Daoy (cell line): ENCODE data around the gene DNAH11. TPM values are rescaled to one million over a fixed set of nuclear protein-coding genes. Genes with fewer than 3 reads are reported as not detected.
"Not testable (repeated sequence)": the region's sequence is repeated elsewhere in the genome, so short reads cannot be mapped to it uniquely, and the experiment has no call there.

ENCODE experiments used
- DNase-seq: peaks from one replicate; pipeline ENCODE4 v3.0.0-alpha.2; 2015; ENCODE audit warnings: low read depth
- total RNA-seq: library from RNA; depleted of rRNA; stranded (reverse); fragments of >200 nt; shearing (Covaris generic); gene quantifications from 2 replicates; pipeline ENCODE4 v1.2.3, GENCODE V29; 2014

Gene DNAH11
- total RNA-seq, 1 experiment from 2014 or later = 24.4 TPM

DNA sequence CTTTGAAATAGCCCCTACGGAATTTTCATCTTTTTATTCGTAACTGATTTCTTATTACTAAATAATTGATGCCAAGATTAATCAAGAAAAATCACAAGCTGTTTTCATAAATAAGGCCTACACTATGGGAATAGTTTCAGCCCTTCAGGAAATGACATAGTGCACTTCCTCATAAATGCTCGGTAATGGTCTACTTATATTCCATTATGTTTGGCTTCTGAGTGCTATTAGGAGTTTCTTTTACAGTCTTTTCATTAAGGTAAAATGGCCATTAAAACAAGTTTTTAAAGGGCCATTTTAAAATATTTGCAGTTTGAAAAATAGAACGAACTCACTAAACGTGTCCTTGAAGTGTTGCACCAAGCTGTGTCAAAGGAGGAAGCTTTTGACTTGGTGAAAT, 174.5 kb downstream of the DNAH11 start:
- no peak for DNase-seq

DNA sequence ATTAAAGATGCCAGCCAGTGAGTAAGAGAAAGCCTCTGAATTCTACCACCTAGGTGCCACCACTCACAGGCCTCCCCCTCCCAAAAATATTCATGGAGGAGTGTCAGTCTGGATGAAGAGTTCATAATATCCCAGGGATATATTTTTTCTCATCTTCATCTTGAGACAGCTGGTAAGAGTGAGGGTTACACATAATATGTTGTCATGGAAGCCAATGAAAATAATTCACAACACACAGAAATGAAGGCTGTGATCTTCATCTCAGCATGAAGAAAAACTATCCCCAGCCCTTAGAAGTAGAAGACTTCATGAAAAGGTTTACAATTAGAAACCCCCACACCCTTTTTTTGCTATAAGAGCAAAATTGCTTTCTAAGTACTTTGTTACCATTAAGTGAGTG, 175.6 kb downstream of the DNAH11 start:
- no peak for DNase-seq

- DNase-seq = no peak
Measured at GRCh38 chr7:21719846-21720245, 177.0 kb downstream of the DNAH11 start.

- no peak for DNase-seq
Measured at GRCh38 chr7:21722371-21722770, 179.5 kb downstream of the DNAH11 start.

DNA sequence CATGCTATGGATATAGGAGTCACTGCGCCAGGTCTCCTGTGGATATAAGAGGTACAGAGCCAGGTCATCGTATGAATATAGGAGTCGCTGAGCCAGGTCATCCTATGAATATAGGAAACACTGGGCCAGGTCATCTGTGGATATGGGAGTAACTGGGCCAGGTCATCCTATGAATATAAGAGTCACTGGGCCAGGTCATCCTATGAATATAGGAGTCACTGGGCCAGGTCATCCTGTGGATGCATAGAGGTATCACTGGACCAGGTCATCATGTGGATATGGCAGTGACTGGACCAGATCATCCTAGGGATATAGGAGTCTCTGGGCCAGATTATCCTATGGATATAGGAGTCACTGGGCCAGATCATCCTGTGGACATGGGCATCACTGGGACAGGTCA, 181.7 kb downstream of the DNAH11 start:
- no peak for DNase-seq

GRCh38 chr7:21730399-21730798, 187.6 kb downstream of the DNAH11 start:
- DNase-seq = no peak

DNA sequence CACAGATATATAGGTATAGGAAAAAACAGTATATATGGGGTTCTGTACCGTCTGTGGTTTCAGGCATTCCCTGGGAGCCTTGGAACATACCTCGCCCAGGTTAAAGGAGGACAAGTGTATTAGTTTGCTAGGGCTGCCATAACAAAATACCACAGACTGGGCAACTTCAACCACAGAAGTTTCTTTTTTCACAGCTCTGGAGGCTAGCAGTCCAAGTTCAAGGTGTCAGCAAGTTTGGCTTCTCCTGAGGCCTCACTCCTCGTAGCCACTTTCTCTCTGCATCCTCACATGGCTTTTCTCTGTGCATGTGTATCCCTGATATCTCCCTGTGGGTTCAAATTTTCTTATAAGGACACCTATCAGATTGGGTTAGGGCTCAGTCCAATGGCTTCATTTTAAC, 189.1 kb downstream of the DNAH11 start:
- DNase-seq = no peak

- DNase-seq = not testable (repeated sequence)
Measured at GRCh38 chr7:21732956-21733355, 190.1 kb downstream of the DNAH11 start.

DNA sequence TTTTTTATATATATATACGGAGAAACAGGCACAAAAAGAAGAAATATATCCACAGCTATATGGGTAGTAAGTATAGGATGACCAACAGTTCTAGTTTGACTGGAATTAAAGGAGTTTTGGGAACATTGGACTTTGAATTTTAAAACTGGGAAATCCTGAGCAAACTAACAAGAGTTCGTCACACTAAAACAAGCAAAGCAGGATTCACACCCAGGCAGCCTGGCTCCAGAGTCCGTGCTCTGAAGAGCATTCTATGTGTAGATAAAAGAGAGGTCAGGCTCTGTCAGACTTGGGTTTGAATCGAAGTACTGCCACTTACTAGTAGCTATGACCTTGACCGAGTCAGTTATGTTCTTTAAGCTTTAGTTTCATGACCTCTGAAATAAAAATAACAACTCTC, 191.0 kb downstream of the DNAH11 start:
- no peak for DNase-seq

- DNase-seq = no peak
Measured at GRCh38 chr7:21743493-21743892, 200.7 kb downstream of the DNAH11 start.

DNA sequence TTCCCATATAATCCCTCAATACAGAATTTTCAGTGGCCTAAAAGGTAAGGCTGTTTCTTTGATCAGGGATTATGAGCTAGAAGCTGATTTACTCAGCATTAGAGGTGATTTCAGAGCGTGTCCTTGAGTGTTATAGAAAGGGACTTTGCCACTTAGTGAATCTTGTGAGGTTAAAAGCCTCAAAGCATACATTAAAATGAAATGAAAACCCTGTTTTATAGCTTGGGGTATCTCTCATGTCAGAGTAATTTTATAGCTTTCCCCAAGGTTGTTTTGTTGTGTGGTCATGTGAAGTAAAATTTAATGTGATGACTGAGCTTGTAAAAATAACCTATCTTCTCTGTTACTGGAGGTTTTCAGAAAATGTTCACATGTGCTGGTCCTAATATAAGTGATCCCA, 204.1 kb downstream of the DNAH11 start:
- no peak for DNase-seq

DNA sequence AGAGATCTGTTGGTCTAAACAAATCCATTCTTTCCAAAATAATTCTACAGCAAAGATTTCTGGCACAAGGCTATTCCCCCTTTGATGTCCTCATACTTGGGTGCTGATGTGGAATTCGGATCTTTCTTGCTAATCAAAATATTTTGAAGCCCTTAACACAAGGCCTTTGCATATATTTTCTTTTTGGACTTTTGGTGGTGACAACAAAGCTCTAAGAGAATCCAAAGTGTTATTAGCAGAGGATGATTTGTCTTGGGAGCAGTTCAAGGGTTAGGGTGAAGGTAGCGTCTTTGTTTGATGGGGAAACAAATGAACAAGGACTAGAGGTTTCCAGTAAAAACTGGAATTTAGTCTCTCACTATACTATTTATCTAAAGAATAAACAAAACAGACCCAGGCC, 205.0 kb downstream of the DNAH11 start:
- no peak for DNase-seq

- DNase-seq = no peak
Measured at GRCh38 chr7:21749378-21749777, 206.5 kb downstream of the DNAH11 start.

GRCh38 chr7:21753071-21753470, 210.2 kb downstream of the DNAH11 start:
- DNase-seq = no peak

DNA sequence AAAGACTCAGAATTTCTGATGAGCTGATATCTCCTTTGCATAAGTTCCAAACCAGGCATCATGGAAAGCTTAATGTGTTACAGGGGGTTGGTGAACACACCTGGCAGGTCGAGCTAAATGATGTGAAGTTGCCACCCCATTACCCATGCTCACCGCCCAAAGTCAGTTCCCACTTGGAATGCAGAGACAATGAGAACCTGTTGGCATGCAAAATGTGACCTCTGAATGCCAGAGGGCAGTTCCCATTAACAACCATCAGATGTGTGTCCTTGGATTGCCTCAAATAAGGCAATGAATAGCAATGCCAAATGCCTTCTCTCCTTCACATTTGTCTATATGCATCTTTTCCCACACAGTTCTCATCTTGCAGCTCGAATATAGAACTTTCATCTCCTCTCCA, 212.1 kb downstream of the DNAH11 start:
- no peak for DNase-seq

DNA sequence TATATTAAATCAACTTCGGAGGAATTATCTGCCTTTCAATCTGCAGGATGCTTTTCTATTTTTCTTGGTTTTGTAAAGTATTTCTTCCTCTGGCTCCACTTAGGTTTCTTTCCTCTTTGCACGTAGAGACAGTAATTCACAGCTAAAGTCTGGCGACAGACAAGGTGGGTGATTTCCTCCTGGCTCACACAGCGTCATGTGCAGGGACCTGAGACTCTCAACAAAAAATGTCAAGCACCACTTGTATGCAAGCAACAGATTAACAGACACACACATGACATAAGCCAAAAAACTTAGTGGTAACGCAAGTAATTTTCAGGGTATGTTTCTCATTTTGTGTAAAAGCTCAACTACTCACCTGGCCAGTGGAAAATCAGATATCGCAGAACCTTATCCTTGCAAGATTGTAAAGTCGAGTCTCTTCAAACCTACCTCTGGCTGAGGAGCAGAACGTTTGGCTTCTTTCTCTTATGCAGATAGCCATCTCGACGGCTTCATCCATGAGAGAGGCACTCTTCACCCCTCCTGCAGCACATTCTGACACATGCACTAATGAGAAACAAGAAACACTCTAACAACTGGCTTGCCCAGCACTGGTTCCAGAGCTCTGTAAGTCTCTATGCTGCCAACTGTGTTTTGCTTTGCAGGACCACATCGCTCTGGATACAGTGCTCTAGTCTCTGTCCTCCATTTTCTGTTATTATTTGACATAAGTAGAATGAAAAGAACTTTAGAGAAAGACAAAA, 214.9 kb downstream of the DNAH11 start:
- DNase-seq = no peak

DNA sequence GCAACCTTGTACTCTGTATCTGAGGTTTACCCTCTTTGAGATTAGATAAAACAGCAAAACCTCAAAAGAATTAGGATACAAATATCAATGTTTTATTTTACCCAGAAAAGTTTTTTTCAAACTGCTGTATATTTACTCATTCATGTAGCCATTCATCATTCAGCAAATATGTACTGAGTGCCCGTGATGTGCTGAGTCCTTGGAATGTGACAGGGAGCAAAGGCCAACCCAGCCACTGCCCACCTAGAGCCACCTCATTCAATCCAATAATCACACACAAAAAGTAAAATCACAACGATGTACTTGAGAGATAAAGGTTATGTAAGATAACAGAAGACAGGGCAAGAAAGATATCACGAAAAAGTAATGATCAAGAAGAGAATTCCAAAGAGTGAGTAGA, 215.4 kb downstream of the DNAH11 start:
- no peak for DNase-seq

- DNase-seq = no peak
Measured at GRCh38 chr7:21762469-21762868, 219.6 kb downstream of the DNAH11 start.

- DNase-seq = no peak
Measured at GRCh38 chr7:21763818-21764217, 221.0 kb downstream of the DNAH11 start.

- no peak for DNase-seq
Measured at GRCh38 chr7:21766218-21766617, 223.4 kb downstream of the DNAH11 start.

GRCh38 chr7:21767300-21767900, 224.6 kb downstream of the DNAH11 start:
- DNase-seq = peak; percentile 91

DNA sequence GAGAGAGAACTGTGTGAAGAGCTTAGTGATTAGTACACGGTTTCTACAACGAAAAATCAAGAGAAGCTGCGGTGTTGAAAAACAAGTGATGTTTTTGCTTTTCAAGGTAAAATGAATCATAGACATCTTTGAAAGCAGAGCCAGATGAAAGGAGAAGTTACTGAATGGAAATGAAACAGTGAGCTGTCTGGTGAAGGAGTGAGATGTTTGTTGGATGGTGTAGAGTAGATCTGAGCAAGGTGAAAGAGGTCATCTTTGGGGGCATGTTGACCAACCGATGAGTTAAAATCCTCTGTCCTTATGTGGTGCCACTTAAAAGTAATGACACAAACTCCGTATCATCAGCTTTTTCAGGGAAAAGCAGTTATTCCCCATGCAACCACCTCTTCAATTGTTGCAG, 225.4 kb downstream of the DNAH11 start:
- no peak for DNase-seq

DNA sequence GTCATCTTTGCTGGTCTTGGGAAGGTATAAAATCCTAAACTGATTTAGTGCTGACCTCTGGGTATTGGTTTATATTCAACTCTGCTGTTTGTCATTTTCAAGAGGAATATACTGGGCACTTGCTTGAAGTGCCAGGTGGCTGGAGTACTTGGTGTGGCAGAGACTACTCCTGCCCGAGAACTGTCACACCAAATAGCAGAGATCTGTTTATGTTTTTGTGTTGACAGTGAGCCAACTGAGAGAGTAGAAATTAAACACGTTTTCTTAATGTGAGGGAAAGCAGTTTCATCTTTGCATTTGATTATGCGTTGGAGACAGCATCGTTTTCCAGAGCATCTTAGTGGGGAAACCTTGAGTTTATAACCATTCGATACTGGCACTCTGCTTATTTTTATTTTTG, 228.4 kb downstream of the DNAH11 start:
- no peak for DNase-seq
